GM13976 (cell line): Measurements from ENCODE around the gene PANK4.

Experiments
- DNase-seq: peaks from one replicate; pipeline ENCODE4 v3.0.0; 2012; ENCODE audit warnings: low spot score
- CTCF ChIP-seq: IDR thresholded peaks from 2 replicates; pipeline ENCODE4 v1.5.1; 2012; ENCODE audit warnings: borderline replicate concordance, mild to moderate bottlenecking; ENCODE audit not compliant: insufficient read depth; ENCODE audit errors: extremely low read depth, missing control alignments, control extremely low read depth
- in situ Hi-C: fragments of 300-500 bp; cut with MboI; formaldehyde crosslinking; loops from one replicate; pipeline ENCODE4 v1.12.0; 2022; ENCODE audit warnings: low sequenced_read_pairs, mixed read lengths, inconsistent platforms; ENCODE audit not compliant: unreplicated experiment

PANK4 gene

DNA sequence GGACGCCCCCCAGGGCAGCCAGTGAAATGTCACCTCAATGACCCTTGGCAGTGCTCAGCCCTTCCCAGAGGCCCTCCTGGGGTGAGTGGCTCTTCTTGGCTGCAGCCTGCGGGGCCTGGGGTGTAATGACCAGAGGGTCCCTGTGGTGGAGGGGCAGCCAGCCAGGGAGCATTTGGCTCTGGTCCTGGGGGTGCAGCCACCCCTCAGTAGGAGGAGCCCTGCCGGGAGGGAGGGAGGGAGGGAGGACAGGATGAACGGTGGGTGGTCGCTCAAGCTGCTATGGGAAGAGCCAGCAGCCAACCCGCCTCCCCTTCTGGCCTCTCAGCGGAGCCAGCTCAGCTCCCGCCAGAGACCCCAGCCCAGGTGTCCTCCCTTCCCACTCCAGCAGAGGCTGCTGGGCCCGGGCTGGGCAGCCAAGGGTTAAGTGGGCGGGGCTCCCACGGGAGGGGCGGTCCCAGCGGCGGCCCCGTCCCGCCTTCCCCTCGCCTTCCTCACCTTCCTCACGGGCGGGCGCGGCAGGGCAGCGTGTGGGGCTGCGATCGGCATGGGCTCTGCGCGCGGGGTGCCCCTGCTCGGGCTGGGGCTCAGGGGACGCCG is 59.3 kb downstream of the PANK4 start:
- in situ Hi-C loops, result no loop called here
- no peak for TF ChIP-seq CTCF
- DNase-seq, result peak; percentile 59

DNA sequence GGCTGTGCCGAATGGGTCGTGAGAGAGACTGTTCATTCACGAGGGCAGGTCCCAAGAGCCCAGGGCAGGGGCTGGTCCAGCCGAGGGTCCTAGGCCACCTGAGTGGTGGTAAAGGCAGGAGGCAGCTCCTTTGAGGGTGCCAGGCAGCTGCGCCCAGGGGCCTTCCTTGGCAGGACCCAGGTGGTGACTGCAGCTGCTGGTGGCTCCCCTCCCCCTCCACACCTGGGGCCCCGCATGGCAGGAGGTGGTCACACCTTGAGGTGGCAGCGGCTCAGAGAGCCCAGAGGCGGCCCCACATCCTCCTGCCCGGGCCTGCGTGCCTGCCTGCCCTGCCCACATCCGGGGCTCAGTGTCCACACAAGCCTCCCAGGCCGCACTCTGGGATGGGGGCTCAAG is 60.1 kb downstream of the PANK4 start:
- DNase-seq, result no peak
- in situ Hi-C loops, result no loop called here
- TF ChIP-seq CTCF, result no peak

DNA sequence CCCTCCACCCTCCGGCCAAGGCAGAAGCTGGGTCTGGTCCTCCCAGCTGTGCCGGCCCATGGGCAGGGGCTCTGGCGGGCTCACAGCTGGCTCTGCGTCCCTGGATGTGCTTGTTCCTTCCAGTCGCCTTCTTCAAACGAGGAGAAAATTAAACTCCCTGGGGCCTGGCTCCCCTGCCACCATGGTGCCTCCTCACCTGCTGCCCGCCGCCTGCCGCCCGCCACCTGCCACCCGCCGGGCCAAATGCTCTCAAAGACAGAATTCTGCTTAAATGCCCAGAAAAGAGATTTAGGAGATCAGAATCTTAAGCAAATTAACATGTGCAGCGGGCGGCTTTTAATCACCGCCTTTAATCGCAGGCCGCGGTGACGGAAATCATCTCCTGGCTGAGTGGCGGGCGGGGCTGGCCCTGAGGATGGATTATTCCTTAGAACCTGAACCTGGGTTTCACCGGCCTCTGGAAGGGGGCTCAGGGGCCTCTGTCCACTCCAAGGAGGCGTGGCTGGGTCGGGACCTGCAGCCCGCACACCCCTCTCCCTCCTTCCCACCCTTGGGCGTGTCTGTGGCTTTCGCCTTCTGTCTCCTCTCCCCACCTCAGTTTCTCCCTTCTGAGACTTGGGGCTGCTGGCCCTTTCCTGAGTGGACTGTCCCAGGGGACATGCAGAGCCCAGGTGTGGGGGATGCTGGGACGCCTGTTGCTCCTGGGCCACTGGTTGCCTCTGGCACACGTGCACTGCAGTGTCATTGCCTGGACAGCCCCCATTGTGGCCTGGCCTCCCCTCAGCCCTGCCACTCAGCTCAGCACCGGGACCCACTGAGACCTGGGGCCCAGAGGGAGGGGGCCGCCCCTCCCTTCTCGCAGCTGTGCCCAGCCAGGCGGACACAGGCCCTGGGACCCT is 60.8 kb downstream of the PANK4 start:
- no peak for DNase-seq
- in situ Hi-C loops, result no loop called here
- no peak for TF ChIP-seq CTCF

DNA sequence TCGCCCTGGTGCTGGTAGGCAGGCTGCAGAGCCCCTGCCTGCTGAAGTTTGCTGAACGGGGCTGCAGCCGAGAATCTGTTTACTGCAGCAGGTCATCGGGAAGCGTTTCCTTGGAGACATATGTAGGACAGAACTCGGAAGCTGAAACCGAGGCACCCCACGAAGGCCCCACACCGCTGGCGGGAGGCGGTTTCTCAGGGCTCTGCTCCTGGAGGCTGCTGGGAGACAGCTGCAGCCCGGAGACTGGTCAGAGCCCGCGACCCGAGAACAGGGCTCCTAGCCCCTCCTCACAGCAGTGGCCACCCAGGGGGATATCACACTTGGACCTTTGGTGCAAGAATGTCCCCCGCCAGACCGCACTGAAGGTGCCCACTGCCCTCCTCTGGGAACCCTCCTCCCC is 63.0 kb downstream of the PANK4 start:
- DNase-seq, result no peak
- in situ Hi-C loops, result no loop called here
- no peak for TF ChIP-seq CTCF

- no peak for TF ChIP-seq CTCF
- DNase-seq, result no peak
- in situ Hi-C loops, result no loop called here
Observed at GRCh38 chr1:2462819-2463218, 63.6 kb downstream of the PANK4 start.

GRCh38 chr1:2460996-2461751 is 65.2 kb downstream of the PANK4 start:
- TF ChIP-seq CTCF, result no peak
- in situ Hi-C loops, result no loop called here
- no peak for DNase-seq
